ENCODE data around the gene SDK1.

Gene SDK1

GRCh38 chr7:4006687-4007086 lies 705.6 kb downstream of the SDK1 start:
- no peak for DNase-seq

GRCh38 chr7:4009211-4010060 lies 708.4 kb downstream of the SDK1 start:
- DNase-seq = no peak

- no peak for DNase-seq
Measured at GRCh38 chr7:4010061-4010605, 709.1 kb downstream of the SDK1 start.

- DNase-seq = no peak
Measured at GRCh38 chr7:4010923-4011656, 710.0 kb downstream of the SDK1 start.

- DNase-seq = no peak
Measured at GRCh38 chr7:4013793-4014192, 712.7 kb downstream of the SDK1 start.

- no peak for DNase-seq
Measured at GRCh38 chr7:4014346-4015050, 713.4 kb downstream of the SDK1 start.

GRCh38 chr7:4015371-4015770 lies 714.3 kb downstream of the SDK1 start:
- DNase-seq = no peak

- DNase-seq = no peak
Measured at GRCh38 chr7:4015996-4016395, 714.9 kb downstream of the SDK1 start.

GRCh38 chr7:4017081-4017480 lies 716.0 kb downstream of the SDK1 start:
- no peak for DNase-seq

- DNase-seq = no peak
Measured at GRCh38 chr7:4017785-4018184, 716.7 kb downstream of the SDK1 start.

- no peak for DNase-seq
Measured at GRCh38 chr7:4018601-4019316, 717.7 kb downstream of the SDK1 start.

- no peak for DNase-seq
Measured at GRCh38 chr7:4020086-4020485, 719.0 kb downstream of the SDK1 start.

- DNase-seq = no peak
Measured at GRCh38 chr7:4021413-4021812, 720.4 kb downstream of the SDK1 start.

GRCh38 chr7:4022265-4022664 lies 721.2 kb downstream of the SDK1 start:
- no peak for DNase-seq

GRCh38 chr7:4023502-4023901 lies 722.5 kb downstream of the SDK1 start:
- no peak for DNase-seq

- DNase-seq = no peak
Measured at GRCh38 chr7:4024133-4024532, 723.1 kb downstream of the SDK1 start.

GRCh38 chr7:4024806-4025205 lies 723.8 kb downstream of the SDK1 start:
- DNase-seq = no peak

GRCh38 chr7:4025210-4025609 lies 724.2 kb downstream of the SDK1 start:
- no peak for DNase-seq

GRCh38 chr7:4025694-4026615 lies 724.9 kb downstream of the SDK1 start:
- DNase-seq = no peak

- no peak for DNase-seq
Measured at GRCh38 chr7:4026941-4027486, 726.0 kb downstream of the SDK1 start.

- DNase-seq = no peak
Measured at GRCh38 chr7:4028221-4028620, 727.2 kb downstream of the SDK1 start.
